K562 (cell line): ENCODE data around the gene PMFBP1. TPM values are rescaled to one million over a fixed set of nuclear protein-coding genes. Genes with fewer than 3 reads are reported as not detected.

Experiments
- CBFB ChIP-seq: sonication (generic); formaldehyde crosslinking; IDR thresholded peaks from 2 replicates; pipeline ENCODE4 v1.4.0; 2020; ENCODE audit warnings: mild to moderate bottlenecking, missing genetic modification reagents
- CEBPB ChIP-seq: fragments of 450-650 bp; IDR thresholded peaks from 2 replicates; pipeline ENCODE4 v1.6.1; 2016; ENCODE audit warnings: missing genetic modification characterization, missing compliant biosample characterization
- GABPB2 ChIP-seq: fragments of 250-450 bp; sonication (Bioruptor Pico); conservative IDR thresholded peaks from 2 replicates; pipeline ENCODE4 v1.5.1; 2021; ENCODE audit warnings: mild to moderate bottlenecking
- NCOA2 ChIP-seq, 2 experiments: fragments of 450-650 bp; IDR thresholded peaks; 2 replicates each; pipeline ENCODE4 v1.6.1; 2018; ENCODE audit warnings: mild to moderate bottlenecking in 2 of 2, moderate library complexity in 1 of 2; ENCODE audit not compliant: partially characterized antibody in 2 of 2
- NCOA6 ChIP-seq: fragments of 450-650 bp; IDR thresholded peaks from 2 replicates; pipeline ENCODE4 v1.6.1; 2017; ENCODE audit warnings: mild to moderate bottlenecking
- NELFE ChIP-seq: IDR thresholded peaks from 2 replicates; pipeline ENCODE4 v1.6.1; 2011; ENCODE audit warnings: mild to moderate bottlenecking; ENCODE audit not compliant: insufficient read depth, insufficient read length
- PURB ChIP-seq: sonication (generic); formaldehyde crosslinking; IDR thresholded peaks from 2 replicates; pipeline ENCODE4 v1.9.0; 2021; ENCODE audit warnings: low read depth, mild to moderate bottlenecking, missing genetic modification reagents
- TEAD2 ChIP-seq: fragments of 450-650 bp; IDR thresholded peaks from 2 replicates; pipeline ENCODE4 v1.6.1; 2016; ENCODE audit warnings: missing genetic modification characterization, control low read depth, missing compliant biosample characterization
- TOE1 ChIP-seq, 2 experiments: fragments of 450-650 bp in 1 of 2; sonication (generic) in 1 of 2; formaldehyde crosslinking in 1 of 2; IDR thresholded peaks; 2 replicates each; pipeline versions ENCODE4 v1.7.1 to v1.8.0; 2016 to 2022; ENCODE audit warnings: borderline replicate concordance in 2 of 2, mild to moderate bottlenecking in 2 of 2, antibody characterized with exemption in 1 of 2, inconsistent platforms in 1 of 2, low read depth in 1 of 2, missing genetic modification reagents in 1 of 2, moderate library complexity in 1 of 2
- ZNF263 ChIP-seq: sonication (generic); formaldehyde crosslinking; IDR thresholded peaks from 2 replicates; pipeline ENCODE4 v1.8.0; 2022; ENCODE audit warnings: mild to moderate bottlenecking, missing genetic modification reagents, borderline replicate concordance
- polyA plus RNA-seq, 8 experiments: library from polyadenylated mRNA; depleted of rRNA in 4 of 8; stranded (reverse) in 5 of 8; unstranded in 3 of 8; fragments of >200 nt; fragmentation: Nextera tagmentation in 2 of 8; fragmentation: Illumina TruSeq in 1 of 8; extraction: Ambion mirVana in 2 of 8; extraction: Trizol in 1 of 8; gene quantifications; 2 replicates each; pipeline versions ENCODE4 v1.2.1 to v1.2.3, GENCODE V29; 2011 to 2014; ENCODE audit warnings: inconsistent platforms in 1 of 8, missing spikeins in 1 of 8
- total RNA-seq, 7 experiments: library from RNA; depleted of rRNA in 6 of 7; stranded (reverse); fragments of >200 nt in 6 of 7; fragmentation: Illumina TruSeq in 2 of 7; extraction: Trizol in 2 of 7; gene quantifications; 2 replicates each; pipeline versions ENCODE4 v1.2.1 to v1.2.3, GENCODE V29; 2011 to 2021; ENCODE audit warnings: low replicate concordance in 1 of 7
- TF ChIP-seq, protein P1 (sequence below): sonication (generic); formaldehyde crosslinking; IDR thresholded peaks from 2 replicates; pipeline ENCODE4 v1.8.1; 2022; ENCODE audit warnings: missing genetic modification reagents
- TF ChIP-seq, protein P2 (sequence below): fragments of 450-650 bp; IDR thresholded peaks from 2 replicates; pipeline ENCODE4 v1.6.1; 2016; ENCODE audit warnings: low read depth, mild to moderate bottlenecking, moderate library complexity
- TF ChIP-seq, protein P3 (sequence below): fragments of 450-650 bp; IDR thresholded peaks from 2 replicates; pipeline ENCODE4 v1.6.1; 2016; ENCODE audit warnings: low read depth

PMFBP1 gene
- total and polyA plus RNA-seq, 9 of the 15 experiments (the other 6 are each of a cell fraction or from before 2014, with no cell fraction given) = 0.13 to 0.91 (median 0.47) TPM

DNA sequence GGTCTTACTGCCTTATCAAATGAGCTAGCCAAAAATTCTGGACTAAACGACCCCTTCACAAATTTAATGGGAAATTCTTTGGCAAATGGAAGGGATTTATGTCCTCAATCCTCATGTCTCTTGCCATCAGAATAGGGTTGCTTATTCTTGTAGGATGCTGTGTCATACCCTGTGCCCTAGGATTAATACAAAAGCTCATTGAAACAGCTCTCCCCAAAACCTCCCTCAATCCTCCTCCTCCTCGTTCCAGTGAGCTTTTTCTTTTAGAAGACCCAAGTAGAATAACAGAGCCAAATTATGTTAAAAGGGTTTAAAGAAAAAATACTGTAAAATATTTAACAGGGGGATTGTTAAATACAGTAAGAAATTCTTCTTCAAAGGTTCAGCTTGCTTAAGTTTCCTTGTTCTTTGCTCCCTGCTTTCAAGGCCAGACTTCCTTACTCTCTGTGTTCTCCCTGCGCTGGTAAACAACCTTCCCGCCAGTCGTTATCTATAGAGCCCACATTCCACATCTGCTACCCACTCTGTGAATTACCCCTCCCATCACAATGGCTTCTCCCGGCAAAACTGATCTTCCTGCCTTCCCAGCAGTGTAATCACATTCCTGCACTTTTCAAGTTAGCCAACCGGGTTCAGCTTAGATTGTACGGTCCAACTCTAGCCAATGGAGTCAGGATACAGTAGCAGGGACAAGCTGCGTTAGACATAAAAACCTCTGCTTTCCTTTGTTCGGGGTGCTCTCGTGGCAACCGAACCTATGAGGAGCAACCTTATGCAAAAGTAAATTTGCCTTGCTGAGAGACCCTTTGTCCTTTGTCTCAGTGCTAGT, 99.2 kb downstream of the PMFBP1 start (continued):
- TF ChIP-seq NCOA2 (IDR thresholded peaks at IDR 0.05; ENCODE audit: partially characterized antibody in 2 of 2) (no peak), NCOA6 (no peak), NELFE (no peak), CBFB (CRISPR knock-in tag) (no peak), GABPB2 (no peak), ZNF263 (no peak), TOE1 (IDR thresholded peaks at IDR 0.05; ENCODE audit: borderline replicate concordance) (no peak), TOE1 (CRISPR knock-in tag; IDR thresholded peaks at IDR 0.05; ENCODE audit: borderline replicate concordance, low read depth) (no peak), PURB (CRISPR knock-in tag) (no peak), CEBPB (no peak), TEAD2 (tag) (peak; percentile 81)
- TF ChIP-seq, protein P1, sequence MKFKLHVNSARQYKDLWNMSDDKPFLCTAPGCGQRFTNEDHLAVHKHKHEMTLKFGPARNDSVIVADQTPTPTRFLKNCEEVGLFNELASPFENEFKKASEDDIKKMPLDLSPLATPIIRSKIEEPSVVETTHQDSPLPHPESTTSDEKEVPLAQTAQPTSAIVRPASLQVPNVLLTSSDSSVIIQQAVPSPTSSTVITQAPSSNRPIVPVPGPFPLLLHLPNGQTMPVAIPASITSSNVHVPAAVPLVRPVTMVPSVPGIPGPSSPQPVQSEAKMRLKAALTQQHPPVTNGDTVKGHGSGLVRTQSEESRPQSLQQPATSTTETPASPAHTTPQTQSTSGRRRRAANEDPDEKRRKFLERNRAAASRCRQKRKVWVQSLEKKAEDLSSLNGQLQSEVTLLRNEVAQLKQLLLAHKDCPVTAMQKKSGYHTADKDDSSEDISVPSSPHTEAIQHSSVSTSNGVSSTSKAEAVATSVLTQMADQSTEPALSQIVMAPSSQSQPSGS = no peak
- TF ChIP-seq, protein P2, sequence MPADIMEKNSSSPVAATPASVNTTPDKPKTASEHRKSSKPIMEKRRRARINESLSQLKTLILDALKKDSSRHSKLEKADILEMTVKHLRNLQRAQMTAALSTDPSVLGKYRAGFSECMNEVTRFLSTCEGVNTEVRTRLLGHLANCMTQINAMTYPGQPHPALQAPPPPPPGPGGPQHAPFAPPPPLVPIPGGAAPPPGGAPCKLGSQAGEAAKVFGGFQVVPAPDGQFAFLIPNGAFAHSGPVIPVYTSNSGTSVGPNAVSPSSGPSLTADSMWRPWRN = no peak
- TF ChIP-seq, protein P3, sequence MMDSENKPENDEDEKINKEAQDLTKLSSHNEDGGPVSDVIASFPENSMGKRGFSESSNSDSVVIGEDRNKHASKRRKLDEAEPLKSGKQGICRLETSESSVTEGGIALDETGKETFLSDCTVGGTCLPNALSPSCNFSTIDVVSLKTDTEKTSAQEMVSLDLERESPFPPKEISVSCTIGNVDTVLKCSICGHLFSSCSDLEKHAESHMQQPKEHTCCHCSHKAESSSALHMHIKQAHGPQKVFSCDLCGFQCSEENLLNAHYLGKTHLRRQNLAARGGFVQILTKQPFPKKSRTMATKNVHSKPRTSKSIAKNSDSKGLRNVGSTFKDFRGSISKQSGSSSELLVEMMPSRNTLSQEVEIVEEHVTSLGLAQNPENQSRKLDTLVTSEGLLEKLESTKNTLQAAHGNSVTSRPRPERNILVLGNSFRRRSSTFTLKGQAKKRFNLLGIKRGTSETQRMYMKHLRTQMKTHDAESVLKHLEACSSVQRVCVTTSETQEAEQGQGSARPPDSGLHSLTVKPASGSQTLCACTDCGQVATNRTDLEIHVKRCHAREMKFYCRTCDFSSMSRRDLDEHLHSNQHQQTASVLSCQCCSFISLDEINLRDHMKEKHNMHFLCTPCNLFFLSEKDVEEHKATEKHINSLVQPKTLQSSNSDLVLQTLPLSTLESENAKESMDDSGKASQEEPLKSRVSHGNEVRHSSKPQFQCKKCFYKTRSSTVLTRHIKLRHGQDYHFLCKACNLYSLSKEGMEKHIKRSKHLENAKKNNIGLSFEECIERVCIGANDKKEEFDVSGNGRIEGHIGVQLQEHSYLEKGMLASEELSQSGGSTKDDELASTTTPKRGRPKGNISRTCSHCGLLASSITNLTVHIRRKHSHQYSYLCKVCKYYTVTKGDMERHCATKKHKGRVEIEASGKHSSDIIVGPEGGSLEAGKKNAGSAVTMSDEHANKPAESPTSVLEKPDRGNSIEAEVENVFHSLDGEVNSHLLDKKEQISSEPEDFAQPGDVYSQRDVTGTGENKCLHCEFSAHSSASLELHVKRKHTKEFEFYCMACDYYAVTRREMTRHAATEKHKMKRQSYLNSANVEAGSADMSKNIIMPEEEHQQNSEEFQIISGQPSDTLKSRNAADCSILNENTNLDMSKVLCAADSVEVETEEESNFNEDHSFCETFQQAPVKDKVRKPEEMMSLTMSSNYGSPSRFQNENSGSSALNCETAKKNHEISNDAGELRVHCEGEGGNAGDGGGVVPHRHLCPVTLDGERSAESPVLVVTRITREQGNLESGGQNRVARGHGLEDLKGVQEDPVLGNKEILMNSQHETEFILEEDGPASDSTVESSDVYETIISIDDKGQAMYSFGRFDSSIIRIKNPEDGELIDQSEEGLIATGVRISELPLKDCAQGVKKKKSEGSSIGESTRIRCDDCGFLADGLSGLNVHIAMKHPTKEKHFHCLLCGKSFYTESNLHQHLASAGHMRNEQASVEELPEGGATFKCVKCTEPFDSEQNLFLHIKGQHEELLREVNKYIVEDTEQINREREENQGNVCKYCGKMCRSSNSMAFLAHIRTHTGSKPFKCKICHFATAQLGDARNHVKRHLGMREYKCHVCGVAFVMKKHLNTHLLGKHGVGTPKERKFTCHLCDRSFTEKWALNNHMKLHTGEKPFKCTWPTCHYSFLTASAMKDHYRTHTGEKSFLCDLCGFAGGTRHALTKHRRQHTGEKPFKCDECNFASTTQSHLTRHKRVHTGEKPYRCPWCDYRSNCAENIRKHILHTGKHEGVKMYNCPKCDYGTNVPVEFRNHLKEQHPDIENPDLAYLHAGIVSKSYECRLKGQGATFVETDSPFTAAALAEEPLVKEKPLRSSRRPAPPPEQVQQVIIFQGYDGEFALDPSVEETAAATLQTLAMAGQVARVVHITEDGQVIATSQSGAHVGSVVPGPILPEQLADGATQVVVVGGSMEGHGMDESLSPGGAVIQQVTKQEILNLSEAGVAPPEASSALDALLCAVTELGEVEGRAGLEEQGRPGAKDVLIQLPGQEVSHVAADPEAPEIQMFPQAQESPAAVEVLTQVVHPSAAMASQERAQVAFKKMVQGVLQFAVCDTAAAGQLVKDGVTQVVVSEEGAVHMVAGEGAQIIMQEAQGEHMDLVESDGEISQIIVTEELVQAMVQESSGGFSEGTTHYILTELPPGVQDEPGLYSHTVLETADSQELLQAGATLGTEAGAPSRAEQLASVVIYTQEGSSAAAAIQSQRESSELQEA = no peak
